Measurements from ENCODE around the gene KIF3C.
"Not testable (repeated sequence)": the region's sequence is repeated elsewhere in the genome, so short reads cannot be mapped to it uniquely, and the experiment has no call there.

The KIF3C gene

GRCh38 chr2:25915944-25916772 is 66.1 kb downstream of the KIF3C start:
- DNase-seq (ENCODE audit: low read depth), result peak; percentile 17

GRCh38 chr2:25915411-25915810 is 66.9 kb downstream of the KIF3C start:
- not testable (repeated sequence) for DNase-seq (ENCODE audit: low read depth)

- DNase-seq (ENCODE audit: low read depth), result not testable (repeated sequence)
These were observed 68.7 kb downstream of the KIF3C start for GRCh38 chr2:25913696-25913973.

GRCh38 chr2:25912851-25913695 is 69.2 kb downstream of the KIF3C start:
- DNase-seq (ENCODE audit: low read depth), result no peak

- DNase-seq (ENCODE audit: low read depth), result not testable (repeated sequence)
These were observed 72.7 kb downstream of the KIF3C start for GRCh38 chr2:25909574-25909973.

GRCh38 chr2:25905126-25905525 is 77.2 kb downstream of the KIF3C start:
- no peak for DNase-seq (ENCODE audit: low read depth)

GRCh38 chr2:25903216-25903776 is 79.0 kb downstream of the KIF3C start:
- no peak for DNase-seq (ENCODE audit: low read depth)

- no peak for DNase-seq (ENCODE audit: low read depth)
These were observed 82.8 kb downstream of the KIF3C start for GRCh38 chr2:25899404-25899970.

- no peak for DNase-seq (ENCODE audit: low read depth)
These were observed 84.8 kb downstream of the KIF3C start for GRCh38 chr2:25897506-25897905.

- DNase-seq (ENCODE audit: low read depth), result not testable (repeated sequence)
These were observed 86.0 kb downstream of the KIF3C start for GRCh38 chr2:25896308-25896707.

- DNase-seq (ENCODE audit: low read depth), result no peak
These were observed 86.7 kb downstream of the KIF3C start for GRCh38 chr2:25895610-25896009.

- no peak for DNase-seq (ENCODE audit: low read depth)
These were observed 87.3 kb downstream of the KIF3C start for GRCh38 chr2:25895018-25895417.

GRCh38 chr2:25894135-25894830 is 88.0 kb downstream of the KIF3C start:
- DNase-seq (ENCODE audit: low read depth), result no peak

GRCh38 chr2:25891672-25892071 is 90.6 kb downstream of the KIF3C start:
- no peak for DNase-seq (ENCODE audit: low read depth)

- DNase-seq (ENCODE audit: low read depth), result no peak
These were observed 94.6 kb downstream of the KIF3C start for GRCh38 chr2:25887624-25888242.

- no peak for DNase-seq (ENCODE audit: low read depth)
These were observed 96.4 kb downstream of the KIF3C start for GRCh38 chr2:25885933-25886332.

- no peak for DNase-seq (ENCODE audit: low read depth)
These were observed 100.5 kb downstream of the KIF3C start for GRCh38 chr2:25881764-25882163.

- no peak for DNase-seq (ENCODE audit: low read depth)
These were observed 103.1 kb downstream of the KIF3C start for GRCh38 chr2:25879133-25879730.

- peak; percentile 95 for DNase-seq (ENCODE audit: low read depth)
These were observed 103.8 kb downstream of the KIF3C start, which contains the start of gene ASXL2 for GRCh38 chr2:25878361-25879132. ASXL2 (minus strand) TSS chr2:25878487; CDS start chr2:25878222, 265 bp downstream.
